IPS-NIHi7 (cell line): ENCODE data around the gene TTLL7.

Source experiments
- DNase-seq: peaks from one replicate; pipeline ENCODE4 v3.0.0; 2012; ENCODE audit warnings: mixed read lengths; ENCODE audit errors: extremely low spot score

TTLL7 gene, protein sequence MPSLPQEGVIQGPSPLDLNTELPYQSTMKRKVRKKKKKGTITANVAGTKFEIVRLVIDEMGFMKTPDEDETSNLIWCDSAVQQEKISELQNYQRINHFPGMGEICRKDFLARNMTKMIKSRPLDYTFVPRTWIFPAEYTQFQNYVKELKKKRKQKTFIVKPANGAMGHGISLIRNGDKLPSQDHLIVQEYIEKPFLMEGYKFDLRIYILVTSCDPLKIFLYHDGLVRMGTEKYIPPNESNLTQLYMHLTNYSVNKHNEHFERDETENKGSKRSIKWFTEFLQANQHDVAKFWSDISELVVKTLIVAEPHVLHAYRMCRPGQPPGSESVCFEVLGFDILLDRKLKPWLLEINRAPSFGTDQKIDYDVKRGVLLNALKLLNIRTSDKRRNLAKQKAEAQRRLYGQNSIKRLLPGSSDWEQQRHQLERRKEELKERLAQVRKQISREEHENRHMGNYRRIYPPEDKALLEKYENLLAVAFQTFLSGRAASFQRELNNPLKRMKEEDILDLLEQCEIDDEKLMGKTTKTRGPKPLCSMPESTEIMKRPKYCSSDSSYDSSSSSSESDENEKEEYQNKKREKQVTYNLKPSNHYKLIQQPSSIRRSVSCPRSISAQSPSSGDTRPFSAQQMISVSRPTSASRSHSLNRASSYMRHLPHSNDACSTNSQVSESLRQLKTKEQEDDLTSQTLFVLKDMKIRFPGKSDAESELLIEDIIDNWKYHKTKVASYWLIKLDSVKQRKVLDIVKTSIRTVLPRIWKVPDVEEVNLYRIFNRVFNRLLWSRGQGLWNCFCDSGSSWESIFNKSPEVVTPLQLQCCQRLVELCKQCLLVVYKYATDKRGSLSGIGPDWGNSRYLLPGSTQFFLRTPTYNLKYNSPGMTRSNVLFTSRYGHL

DNA sequence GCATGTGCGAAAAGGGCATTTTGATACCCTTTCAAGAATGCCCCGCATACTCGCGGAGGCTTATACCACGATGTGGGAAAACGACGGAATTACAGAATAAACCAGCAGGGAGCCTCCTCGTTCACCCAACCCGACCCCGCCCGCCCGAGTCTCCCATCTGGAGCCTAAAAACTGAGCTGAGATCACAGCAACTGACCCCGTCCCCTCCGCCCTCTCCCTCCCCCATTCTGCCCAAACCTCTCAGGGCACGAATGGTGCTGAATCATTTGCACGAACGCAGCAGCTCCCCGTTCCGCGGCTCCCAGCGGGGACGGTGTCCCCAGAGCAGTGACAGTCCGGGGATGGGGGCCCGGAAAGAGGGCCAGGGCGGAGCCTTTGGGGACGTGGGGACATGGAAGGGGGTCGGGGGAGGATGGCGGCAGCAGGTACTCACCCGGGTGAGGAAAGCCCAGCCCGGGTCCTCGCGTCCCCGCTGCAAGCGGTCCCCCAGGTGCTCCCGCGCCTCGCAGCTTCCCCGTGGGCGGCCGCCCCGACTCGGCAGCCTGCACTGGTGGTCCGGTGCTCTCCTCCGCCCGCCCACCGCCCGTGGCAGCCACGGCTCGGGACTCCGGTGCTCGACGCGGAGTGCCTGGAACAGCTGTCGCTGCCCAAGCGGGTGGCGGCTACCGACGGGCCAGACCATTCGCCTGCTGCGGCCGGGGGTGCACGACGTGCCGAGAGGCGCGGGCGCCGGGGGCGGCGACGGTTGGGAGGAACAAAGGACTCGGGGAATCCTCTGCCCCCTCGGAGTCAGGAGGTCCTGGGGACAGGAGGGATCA is at the start of gene TTLL7:
TTLL7 (minus strand) TSS at position 635 of the 818 bp plus-strand sequence. CDS start 46,921 bp downstream, outside the sequence.
- peak; percentile 75 for DNase-seq

DNA sequence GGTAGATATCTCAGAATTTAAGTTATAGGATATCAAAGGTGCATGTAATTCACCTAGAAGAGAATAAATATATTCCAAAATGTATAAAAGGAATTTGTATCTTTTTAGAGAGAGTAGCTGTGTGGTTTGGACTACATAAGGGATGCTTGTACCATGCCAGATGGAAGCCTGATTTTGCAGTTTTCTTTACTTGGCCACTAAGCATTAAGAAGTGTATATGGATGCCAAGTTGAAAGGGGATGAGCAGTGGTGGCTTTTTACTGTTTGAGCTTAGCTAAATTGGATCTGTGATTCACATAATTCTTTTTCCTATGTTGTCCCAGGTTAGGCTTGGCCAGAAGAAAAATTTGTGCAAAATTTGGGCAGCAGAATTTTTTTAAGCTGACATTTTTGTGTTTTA is 43.5 kb upstream of the TTLL7 start:
- no peak for DNase-seq

DNA sequence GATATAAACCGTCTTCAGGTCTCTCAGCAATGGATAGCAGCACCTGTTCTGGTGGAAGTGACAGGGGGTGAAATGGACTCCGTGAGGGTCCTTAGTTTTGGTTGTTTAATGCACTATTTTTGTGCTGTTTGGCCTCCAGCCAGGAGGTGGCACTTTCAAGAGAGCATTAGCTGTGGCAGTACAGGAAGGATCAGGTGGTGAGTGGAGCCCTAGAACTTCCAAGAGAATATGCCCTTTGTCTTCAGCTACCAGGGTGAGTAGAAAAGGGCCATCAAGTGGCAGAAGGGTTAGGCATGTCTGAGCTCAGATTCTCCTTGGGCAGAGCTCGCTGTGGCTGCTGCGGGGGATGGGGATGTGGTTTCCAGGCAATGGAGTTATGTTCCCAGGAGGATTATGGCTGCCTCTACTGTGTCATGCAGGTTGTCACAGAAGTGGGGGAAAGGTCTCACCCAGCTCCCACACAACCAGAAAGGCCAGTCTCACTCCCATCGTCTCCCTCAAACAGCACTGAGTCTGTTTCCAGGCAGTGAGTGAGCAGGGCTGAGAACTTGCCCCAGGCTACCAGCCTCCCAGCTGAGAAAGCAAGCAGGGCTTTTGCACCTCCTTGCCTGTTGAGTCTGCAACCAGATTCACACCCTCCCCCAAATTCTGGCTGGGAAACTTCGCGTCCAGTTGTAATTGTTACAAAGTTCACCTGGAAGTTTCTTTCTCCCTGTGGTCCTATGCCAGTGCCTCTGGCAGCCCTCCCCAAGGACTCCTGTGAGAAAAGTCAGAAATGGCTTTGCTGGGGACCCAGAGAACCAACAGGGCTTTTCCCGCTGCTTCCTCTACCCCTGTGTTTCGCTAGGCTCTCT is 39.1 kb upstream of the TTLL7 start:
- DNase-seq, result no peak

DNA sequence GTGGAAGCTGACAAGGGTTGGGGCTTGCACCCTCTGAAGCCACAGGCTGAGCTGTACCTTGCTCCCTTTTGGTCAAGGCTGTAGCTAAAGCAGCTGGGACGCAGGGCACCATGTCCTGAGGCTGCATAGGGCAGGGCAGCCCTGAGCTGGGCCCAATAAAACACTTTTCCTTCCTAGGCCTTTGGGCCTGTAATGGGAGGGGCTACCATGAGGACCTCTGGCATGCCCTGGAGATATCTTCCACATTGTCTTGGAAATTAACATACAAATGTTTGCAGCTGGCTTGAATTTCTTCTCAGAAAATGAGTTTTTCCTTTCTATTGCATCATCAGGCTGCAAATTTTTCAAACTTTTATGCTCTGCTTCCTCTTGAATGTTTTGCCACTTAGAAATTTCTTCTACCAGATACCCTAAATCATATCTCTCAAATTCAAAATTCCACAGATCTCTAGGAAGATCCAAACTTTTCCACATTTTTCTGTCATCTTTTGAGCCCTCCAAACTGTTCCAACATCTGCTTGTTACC is 32.9 kb upstream of the TTLL7 start:
- no peak for DNase-seq

DNA sequence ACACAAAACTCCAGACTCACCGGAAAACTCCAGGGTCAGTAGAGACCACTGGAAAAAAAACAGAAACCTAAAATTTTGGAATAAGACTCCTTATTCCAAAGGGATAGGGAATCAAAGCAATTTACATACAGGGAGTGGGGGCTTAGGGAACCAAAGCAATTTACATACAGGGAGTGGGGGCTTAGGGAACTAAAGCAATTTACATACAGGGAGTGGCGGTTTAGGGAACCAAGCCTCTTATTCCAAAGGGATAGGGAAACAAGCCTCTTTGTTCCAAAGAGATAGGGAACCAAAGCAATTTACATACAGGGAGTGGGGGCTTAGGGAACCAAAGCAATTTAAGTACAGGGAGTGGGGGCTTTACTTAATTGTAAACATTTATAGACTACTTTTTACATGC is 28.4 kb upstream of the TTLL7 start:
- no peak for DNase-seq

DNA sequence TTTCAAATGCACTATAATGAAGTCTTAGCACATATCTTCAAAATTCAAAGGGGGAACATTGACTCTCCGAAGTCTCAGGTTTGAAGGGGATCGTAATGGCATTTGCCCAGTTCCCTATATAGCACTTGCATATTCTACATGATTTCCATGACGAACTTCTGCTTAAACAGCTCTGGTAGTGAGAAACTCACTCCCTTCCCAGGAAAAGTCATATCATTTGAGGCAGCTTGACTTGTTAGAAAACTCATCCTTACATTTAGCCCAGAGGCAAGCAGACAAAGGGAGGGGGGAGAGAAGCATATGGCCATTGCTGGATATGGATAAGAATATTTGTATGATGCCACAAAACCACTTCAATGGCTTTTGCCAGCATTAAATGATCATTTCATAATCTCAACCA is 27.0 kb upstream of the TTLL7 start:
- DNase-seq, result no peak

DNA sequence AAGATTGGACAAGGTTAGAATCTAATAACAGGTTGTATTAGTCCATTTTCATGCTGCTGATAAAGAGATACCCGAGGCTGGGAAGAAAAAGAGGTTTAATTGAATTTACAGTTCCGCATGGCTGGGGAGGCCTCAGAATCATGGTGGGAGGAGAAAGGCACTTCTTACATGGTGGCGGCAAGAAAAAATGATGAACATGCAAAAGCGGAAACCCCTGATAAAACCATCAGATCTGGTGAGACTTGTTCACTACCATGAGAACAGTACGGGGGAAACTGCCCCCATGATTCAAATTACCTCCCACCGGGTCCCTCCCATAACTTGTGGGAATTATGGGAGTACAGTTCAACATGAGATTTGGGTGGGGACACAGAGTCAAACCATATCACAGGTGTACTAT is 22.9 kb upstream of the TTLL7 start:
- DNase-seq, result no peak

DNA sequence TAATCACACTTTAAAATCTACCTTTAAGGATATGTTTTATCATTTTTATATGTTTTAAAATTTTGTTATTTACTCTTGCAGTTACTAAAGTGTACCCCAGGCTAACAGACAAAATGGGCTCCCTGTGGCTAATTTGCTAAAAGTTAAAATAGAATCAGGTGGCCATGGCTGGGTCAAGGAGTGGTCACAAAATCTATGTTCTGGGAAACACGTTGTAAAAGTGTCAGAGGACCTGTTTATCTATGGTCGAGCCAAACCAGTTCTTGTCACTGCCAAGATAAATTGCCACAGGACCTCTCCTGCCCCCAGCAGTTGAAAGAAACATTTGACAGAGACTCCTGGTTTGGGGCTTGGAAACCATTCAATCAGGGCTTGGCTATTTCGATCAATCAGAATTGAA is 21.2 kb upstream of the TTLL7 start:
- DNase-seq, result no peak

DNA sequence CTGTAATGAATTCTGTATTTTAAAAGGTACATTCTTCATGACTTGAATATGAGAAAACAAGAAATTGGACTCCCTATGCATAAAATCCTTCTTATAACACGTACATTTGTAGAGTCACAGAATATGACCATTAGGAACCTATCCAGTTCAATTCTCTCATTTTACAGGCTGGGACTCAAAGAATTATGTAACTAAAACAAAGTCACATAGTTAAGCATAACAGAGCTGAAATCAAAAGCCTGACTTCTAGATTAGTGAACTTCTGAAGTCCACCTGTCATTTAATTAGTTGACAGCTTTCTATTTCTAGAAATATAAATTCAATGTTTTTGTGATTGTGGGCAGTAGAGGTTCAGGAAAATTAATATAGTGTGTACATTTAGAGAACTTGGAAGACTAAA is 20.3 kb upstream of the TTLL7 start:
- DNase-seq, result no peak

DNA sequence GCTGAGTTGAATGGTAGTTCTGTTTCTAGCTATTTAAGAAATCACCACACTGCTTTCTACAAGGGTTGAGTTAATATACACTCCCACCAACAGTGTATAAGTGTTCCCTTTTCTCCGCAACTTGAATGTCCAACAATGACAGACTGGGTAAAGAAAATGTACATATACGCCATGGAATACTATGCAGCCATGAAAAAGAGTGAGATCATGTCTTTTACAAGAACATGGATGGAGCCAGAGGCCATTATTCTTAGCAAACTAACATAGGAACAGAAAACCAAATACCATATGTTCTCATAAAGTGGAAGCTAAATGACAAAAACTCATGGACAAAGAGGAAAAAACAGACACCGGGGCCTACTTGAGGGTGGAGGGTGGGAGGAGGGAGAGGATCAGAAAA is 14.8 kb upstream of the TTLL7 start:
- DNase-seq, result no peak

DNA sequence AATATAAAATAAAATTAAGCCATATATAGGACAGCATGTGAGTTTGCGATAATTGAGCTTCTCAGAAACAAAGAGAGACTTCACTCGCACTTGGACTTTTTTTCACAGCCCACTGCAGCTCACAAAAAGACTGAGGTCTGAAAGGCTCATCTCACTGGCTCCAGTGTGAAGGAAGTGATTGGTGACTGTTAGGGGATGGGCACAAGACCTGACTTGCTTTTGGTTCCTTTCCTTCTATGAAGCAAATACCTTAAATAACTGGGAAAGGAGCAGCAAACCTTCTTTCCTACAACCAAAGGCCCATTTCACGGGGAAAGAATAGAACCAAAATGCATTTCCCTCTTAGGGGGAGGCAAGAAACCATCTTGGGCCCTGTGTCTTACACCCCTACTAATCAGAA is 13.1 kb upstream of the TTLL7 start:
- no peak for DNase-seq

DNA sequence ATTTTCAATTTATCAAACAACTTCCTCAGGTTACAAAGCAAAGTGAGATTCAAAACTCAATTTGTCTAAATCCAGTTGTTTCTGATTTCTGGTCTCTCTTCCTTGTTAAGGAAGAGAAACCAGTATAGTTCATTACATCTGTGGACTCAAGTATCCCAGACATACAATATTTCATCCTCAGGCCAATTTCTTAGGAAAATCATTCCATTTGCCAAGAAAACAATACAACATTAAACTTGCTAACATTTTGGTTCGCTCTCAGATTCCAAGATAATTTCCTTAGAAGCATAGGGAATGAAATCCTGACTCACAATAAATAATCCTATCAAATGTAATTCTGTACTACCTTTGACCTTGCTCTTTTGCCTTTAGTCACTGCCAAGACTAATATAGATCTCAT is 11.2 kb upstream of the TTLL7 start:
- no peak for DNase-seq

DNA sequence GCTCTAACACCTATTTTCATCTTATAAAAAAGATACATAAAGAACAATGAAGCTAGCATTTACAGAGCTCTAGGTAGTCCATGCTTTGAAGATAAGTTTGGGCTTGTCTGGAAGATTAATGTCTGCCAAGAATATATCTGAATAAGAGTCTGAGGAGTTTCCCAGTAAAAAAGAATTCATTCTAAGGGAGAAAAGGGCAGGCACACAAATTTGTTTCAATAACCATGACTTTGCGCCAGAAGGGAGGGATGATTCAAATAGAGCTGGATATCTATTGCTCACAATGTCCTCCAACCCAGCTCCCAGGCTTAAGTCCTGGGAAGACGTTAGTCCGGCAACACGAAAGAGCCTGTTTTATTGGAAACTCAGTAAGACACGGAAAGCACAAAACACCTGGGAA is 9.7 kb upstream of the TTLL7 start:
- no peak for DNase-seq

DNA sequence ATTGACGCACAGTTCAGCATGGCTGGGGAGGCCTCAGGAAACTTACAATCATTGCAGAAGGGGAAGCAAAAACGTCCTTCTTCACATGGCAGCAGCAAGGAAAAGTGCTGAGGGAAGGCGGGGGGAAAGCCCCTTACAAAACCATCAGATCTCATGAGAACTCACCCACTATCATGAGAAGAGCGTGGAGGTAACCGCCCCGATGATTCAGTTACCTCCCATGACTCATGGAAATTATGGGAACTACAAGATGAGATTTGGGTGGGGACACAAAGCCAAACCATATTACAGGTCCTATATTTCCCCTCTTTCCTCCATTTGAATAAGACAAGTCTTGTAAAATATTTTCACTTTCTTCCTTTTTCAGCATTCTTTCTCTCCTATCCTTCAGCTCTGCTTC is 7.7 kb upstream of the TTLL7 start:
- no peak for DNase-seq

DNA sequence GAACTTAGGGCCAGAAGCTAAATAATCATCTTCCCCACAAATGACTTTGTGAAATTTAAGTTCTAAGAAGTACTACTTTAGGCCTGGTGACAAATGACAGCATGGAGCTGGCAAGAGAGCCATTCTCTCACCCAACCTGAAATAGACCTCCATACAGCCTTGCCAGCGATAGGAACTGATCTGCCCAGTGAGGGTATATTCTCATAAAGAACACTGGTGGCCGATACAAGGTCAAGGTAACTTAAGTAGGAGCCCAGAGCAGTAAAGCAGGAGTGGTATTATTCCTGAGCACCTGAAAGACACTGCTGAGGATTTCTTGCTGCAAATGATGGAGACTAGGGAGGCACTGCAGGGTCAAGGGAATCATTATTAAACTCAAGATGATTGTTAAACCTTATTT is 2.6 kb upstream of the TTLL7 start:
- no peak for DNase-seq

DNA sequence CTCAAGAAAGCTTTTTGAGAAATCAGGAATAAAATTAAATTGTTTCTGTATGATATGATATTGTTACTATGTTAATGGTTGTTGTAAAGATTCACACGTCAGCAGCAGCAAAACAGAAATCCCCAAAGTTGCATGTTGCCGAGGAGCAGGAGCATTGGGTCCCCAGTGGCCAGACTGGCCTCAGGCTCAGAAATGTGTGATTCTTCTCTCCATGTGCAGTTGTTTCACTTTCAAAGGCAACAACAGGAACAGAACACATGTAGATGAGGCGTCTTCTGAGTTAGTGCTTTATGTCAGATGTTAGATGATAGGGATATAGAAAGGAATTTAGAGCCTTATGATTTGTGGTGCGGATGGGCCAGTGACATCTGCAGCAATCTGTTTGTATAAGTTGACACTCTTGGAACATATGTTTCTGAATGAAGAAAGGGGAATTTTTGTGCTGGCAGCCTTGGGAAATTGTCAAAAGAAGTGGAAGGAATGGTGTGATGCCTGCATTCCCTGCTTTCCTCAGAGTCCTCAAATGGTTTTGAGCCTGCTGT is 2.1 kb upstream of the TTLL7 start:
- no peak for DNase-seq

DNA sequence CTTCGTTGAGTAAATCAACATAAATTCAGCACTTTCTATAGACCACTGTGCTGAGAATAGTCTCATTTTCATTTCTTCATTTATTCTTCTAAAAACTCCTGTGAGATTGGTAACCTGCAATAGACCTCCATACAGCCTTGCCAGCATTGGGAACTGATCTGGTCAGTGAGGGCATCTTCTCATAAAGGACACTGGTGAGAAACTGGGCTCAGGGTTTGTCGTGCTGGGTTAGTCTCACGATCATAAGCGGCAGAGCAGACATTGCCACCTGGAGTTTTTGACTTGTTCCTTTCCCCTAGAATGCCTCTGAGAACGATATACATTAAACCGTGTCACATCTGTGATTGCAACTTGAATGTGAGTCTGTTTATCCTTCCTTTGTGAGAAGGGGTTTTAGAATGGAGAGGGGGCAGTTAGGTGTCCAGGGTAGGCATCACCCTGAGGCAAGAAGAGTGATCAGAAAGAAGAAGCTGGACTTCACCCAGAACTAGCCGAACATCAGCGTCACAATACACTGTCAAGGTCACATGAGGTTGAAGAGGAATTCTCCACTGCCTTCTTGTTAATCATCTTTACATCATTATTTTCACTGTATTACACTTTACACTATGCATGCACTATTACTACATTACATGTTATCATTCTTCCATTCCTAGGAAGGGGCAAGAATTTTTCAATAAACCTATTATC is 1.4 kb upstream of the TTLL7 start:
- no peak for DNase-seq

DNA sequence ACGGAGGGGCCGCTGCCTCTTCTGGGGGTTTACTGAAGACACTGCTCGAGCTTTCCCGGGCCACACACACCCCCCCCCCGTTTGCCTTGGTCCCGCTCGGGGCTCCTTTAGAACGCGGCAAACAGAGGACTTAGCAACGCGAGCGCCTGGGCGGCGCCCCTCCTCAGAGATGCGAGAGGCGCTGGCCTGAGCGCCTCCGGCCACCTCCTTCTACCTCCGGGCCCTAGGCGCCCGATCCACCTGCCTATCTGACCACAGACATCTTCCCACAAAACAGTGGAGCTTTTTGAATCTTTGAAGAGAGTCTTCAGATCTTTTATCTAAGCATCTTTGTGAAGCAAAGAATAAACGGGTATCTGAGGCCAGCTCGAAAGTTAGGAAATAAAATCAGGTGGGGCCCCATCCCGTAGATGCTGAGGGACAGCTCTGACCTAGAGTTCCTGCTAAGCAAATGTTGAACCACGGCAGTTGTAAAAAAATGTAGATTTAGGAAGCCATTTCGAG is 436 bp upstream of the TTLL7 start:
- DNase-seq, result peak; percentile 83

DNA sequence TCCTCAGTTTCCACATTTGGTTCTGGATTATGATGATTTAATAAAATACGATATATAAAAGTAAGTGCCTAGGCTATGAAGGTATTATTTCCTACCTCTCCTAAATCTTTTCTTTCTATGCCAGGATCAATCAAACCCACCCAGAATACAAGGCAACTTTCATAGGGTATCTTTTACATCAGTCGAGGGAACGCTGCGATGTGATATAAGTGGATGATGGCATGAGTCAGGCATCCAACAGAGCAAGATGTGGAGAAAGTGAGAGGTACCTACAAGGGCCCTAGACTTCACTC is 781 bp downstream of the TTLL7 start:
- DNase-seq, result no peak

DNA sequence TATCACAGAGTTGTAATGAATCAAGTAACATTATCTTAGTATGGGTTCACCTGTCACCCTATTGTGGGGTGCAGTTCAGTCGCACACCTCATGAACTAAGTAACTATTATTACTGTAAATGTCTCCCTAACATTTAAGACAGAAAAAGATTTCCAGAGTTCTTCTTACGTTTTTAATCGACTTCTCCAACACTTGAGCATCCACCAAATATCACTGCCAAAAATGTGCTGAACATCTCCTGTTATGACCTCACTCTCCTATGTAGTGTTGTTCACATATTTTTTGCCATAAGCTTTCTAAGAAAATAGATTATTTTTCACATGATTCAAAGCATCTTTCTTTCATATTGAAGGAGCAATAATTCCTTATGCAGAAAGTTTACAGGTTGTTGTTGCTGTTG is 1.3 kb downstream of the TTLL7 start:
- no peak for DNase-seq
